ENCODE data around the gene NRCAM. TPM values are rescaled to one million over a fixed set of nuclear protein-coding genes. Genes with fewer than 3 reads are reported as not detected.

NRCAM gene
- total and polyA plus RNA-seq, 10 of the 15 experiments (the other 5 are each of a cell fraction or from before 2014, with no cell fraction given), result 0.30 to 2.0 (median 1.0) TPM

DNA sequence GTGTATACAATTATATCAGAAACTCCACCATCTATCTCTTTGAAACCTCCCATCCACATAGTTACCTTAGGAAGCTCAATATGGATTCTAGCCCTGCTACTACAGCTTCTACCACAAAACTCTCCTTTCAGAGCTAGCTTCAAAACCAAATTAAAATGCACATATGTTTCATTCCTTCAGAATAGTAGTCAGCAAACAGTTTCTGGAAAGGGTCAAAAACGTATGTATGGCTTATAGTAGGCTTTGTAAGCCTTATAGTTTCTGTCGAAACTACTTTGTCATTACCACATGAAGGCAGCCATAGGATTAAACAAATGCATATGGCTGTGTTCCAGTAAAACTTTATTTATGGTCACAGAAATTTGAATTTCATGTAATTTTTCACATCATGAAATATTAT, 170.5 kb downstream of the NRCAM start:
- H3K9me3 ChIP-seq (replicated peaks; ENCODE audit: control insufficient read depth, insufficient read depth, low read length), result no peaks in the 10 kb centered on the region
- no peak overlapping the region for H3K9ac ChIP-seq (ENCODE audit: control insufficient read depth, insufficient read depth, low read length)
- POLR2A ChIA-PET, result interaction anchor here (0.8 kb wide), 1 partner anchor 10 kb away, joined by 3 read pairs; no protein-coding TSS in a partner anchor
- no peak for FAIRE-seq
- SMC1A ChIA-PET (ENCODE audit: uncharacterized antibody, unreplicated experiment), result interaction anchor here (0.8 to 1.2 kb wide), 3 partner anchors 33 to 90 kb away, joined by 3 to 4 read pairs (median 3); no protein-coding TSS in a partner anchor
- no peaks in the 10 kb centered on the region for H3K79me2 ChIP-seq (ENCODE audit: control insufficient read depth, insufficient read depth, low read length)
- TF ChIP-seq SMC3 (IDR thresholded peaks at IDR 0.05; ENCODE audit: borderline replicate concordance, low read length) (no peak), HDAC2 (IDR thresholded peaks at IDR 0.05) (no peak), HDGF (IDR thresholded peaks at IDR 0.05) (no peak), MYC (IDR thresholded peaks at IDR 0.05; ENCODE audit: insufficient read depth, insufficient read length, insufficient replicate concordance, low read length, severe bottlenecking) (no peak), EZH2 (IDR thresholded peaks at IDR 0.05; ENCODE audit: borderline replicate concordance, control insufficient read depth, low read depth, low read length) (no peak), SUPT20H (IDR thresholded peaks at IDR 0.05; ENCODE audit: borderline replicate concordance, control insufficient read depth, low read depth, low read length) (no peak), MYB (IDR thresholded peaks at IDR 0.05; ENCODE audit: borderline replicate concordance, low read depth, low read length) (no peak), KDM1A (IDR thresholded peaks at IDR 0.05; ENCODE audit: borderline replicate concordance) (no peak), CBFB (IDR thresholded peaks at IDR 0.05; ENCODE audit: low read depth) (no peak)
- TF ChIP-seq, protein P1, sequence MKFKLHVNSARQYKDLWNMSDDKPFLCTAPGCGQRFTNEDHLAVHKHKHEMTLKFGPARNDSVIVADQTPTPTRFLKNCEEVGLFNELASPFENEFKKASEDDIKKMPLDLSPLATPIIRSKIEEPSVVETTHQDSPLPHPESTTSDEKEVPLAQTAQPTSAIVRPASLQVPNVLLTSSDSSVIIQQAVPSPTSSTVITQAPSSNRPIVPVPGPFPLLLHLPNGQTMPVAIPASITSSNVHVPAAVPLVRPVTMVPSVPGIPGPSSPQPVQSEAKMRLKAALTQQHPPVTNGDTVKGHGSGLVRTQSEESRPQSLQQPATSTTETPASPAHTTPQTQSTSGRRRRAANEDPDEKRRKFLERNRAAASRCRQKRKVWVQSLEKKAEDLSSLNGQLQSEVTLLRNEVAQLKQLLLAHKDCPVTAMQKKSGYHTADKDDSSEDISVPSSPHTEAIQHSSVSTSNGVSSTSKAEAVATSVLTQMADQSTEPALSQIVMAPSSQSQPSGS (IDR thresholded peaks at IDR 0.05; ENCODE audit: low read length), result no peak
- TF ChIP-seq, protein P2, sequence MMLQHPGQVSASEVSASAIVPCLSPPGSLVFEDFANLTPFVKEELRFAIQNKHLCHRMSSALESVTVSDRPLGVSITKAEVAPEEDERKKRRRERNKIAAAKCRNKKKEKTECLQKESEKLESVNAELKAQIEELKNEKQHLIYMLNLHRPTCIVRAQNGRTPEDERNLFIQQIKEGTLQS (IDR thresholded peaks at IDR 0.05; ENCODE audit: borderline replicate concordance, extremely low read depth, low read depth, low read length), result no peak
- TF ChIP-seq, protein P3, sequence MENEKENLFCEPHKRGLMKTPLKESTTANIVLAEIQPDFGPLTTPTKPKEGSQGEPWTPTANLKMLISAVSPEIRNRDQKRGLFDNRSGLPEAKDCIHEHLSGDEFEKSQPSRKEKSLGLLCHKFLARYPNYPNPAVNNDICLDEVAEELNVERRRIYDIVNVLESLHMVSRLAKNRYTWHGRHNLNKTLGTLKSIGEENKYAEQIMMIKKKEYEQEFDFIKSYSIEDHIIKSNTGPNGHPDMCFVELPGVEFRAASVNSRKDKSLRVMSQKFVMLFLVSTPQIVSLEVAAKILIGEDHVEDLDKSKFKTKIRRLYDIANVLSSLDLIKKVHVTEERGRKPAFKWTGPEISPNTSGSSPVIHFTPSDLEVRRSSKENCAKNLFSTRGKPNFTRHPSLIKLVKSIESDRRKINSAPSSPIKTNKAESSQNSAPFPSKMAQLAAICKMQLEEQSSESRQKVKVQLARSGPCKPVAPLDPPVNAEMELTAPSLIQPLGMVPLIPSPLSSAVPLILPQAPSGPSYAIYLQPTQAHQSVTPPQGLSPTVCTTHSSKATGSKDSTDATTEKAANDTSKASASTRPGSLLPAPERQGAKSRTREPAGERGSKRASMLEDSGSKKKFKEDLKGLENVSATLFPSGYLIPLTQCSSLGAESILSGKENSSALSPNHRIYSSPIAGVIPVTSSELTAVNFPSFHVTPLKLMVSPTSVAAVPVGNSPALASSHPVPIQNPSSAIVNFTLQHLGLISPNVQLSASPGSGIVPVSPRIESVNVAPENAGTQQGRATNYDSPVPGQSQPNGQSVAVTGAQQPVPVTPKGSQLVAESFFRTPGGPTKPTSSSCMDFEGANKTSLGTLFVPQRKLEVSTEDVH (IDR thresholded peaks at IDR 0.05; ENCODE audit: low read depth, partially characterized antibody), result no peak
- H3K4me1 ChIP-seq (ENCODE audit: control insufficient read depth, insufficient read depth, low read length), result no peaks in the 10 kb centered on the region
- intact Hi-C loops (cut with micrococcal nuclease; ENCODE audit: unreplicated experiment) (no loop called here), in situ Hi-C loops (cut with MboI) (no loop called here)
- RAD21 ChIA-PET (ENCODE audit: unreplicated experiment), result interaction anchor here (1.6 kb wide), 1 partner anchor 26 kb away, joined by 5 read pairs; no protein-coding TSS in a partner anchor
- WGBS (ENCODE audit: insufficient coverage, insufficient replicate concordance, low lambda C conversion rate, missing lambda C conversion rate), result 40% methylated on average over 2 of the region's 2 CpGs
- H3K4me3 ChIP-seq, result no peak overlapping the region
- H3K36me3 ChIP-seq (ENCODE audit: control insufficient read depth in 2 of 2, insufficient read depth in 2 of 2, low read length in 1 of 2), result no peaks in the 10 kb centered on the region
- no peaks in the 10 kb centered on the region for H4K20me1 ChIP-seq (ENCODE audit: control insufficient read depth, insufficient read depth)
- no TSS peak for BruUV-seq (replicated peaks)
- no peak for DNase-seq (ENCODE audit: low read depth, low spot score)
- H3K4me2 ChIP-seq (ENCODE audit: control insufficient read depth, insufficient read depth), result no peak overlapping the region
- peaks cover 2 to 5% of the 10 kb centered on the region in 2 experiments; a peak in 3 of 4 replicates for H3K27me3 ChIP-seq (replicated peaks in 1 of 2; ENCODE audit: control insufficient read depth in 2 of 2, insufficient read depth in 2 of 2, low read length in 1 of 2)
- CTCF ChIA-PET, result interaction anchor here (0.5 to 0.6 kb wide), 2 partner anchors 789 to 1292 kb away, joined by 3 read pairs; no protein-coding TSS in a partner anchor
- ATAC-seq, result no peak
- H3K27ac ChIP-seq (ENCODE audit: control insufficient read depth, insufficient read depth), result no peak overlapping the region
- no peak overlapping the region for H2AFZ ChIP-seq (ENCODE audit: control insufficient read depth, low read depth, low read length)
